Activated CD4-positive, alpha-beta T cell treated with anti-CD3 and anti-CD28 coated beads, Interleukin-2, amount 50 U/mL, for 16 hours (primary cell): ENCODE results near the gene TRAPPC12.

Source experiments
- DNase-seq: peaks from one replicate; pipeline ENCODE4 v3.0.0-alpha.2; 2020

TRAPPC12 gene

GRCh38 chr2:3516831-3517230, 137.3 kb downstream of the TRAPPC12 start:
- no peak for DNase-seq

DNA sequence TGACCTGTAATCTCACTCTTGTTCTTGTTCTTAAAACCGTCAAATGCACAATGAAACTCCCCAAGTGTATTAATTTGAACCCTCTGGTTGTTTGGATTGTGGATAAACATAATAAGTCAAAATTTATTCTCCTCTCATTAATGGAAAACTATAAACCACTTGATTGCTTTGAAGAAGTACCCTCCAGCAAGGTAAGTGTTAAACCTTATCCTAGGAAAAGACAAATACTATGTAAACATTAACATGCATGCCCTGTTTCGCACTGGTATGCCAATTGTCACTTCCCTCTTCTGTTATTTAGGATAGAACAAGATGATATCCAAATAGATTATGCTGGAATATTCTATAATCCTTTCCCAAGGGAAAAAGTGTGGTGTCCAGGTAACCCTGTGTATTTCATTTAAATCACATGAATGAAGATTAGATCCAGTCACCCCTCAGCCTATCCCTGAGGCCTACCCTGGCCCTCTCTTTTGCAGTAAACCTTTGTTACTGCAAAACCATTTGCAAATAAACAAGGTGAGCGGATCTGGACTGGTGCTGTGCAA, 138.5 kb downstream of the TRAPPC12 start:
- DNase-seq: no peak

DNA sequence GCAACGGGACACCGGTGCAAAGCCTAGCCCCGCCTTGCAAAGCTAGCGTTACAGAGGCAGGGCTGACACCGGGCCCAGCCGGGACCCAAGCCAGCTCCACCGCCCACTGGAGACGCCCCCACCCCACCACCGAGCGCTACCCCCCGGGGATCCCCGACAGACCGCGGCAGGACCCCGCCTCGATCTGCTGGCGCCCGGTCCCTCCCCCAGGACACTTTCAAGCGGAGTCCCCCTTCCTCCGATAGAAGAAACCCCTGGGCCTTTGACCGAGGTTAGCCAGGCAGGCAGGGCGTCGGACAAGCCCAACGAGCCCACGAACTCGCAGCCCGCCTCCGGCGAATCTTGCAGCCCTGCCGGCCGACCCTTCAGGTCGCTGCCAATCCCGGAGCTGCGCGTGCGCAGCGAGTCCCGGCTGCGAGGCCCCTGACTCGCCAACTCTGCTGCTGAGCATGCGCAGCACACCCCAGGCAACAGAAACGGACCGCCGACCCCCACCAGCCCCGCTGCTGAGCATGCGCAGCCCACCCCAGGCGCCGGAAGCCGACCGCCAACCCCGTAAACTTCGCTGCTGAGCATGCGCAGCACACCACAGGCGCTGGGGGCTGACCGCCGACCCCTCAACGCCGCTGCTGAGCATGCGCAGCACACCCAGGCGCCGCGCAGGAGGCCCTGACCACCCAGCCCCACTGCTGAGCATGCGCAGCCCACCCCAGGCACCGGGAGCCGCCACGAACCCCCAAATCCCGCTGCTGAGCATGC, 139.2 kb downstream of the TRAPPC12 start:
- peak; percentile 99 for DNase-seq

DNA sequence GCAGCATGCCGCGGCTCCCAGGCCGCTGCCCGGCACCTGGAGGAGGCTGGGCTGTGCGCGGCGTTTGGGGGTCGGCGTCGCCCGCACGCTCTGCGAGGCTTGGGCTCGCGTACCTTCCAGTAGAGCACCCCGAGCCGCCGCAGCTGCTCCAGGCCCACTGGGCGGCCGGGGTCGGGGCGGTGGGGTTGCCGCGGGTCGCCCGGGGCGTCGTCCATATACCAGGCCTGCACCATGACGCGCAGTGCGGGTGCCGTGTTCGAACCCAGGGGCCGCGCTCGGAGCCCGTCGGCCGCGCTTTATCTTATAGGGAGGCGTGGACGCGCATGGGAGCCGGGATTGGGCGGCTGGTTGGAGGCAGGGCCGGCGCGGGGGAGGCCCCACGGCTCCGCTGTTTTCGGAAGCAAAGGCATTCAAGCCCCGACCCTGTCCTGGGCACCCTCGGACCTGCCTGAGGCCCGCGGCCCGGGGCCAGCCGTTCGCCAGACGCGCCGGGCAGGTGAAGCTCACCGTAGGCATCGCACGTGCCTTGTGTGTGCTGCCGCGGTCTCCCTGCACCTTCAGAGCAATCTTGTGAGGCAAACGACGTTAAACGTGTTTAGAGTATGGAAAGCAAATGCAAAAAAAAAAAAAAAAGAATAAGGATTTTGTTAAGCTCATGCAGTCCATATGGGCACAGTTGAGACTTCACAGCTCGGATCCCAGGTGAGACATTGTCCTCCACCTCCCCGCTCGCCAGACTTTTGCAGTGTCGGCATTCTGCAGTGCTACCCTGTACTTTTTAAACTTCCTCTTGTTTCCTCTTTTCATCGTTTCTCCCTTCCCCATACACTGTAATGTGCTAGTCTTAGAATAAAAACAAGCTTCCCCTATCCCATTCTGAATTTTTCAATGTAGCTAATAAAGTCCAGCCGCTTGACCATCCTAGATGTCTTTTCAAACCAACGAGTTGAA, 140.0 kb downstream of the TRAPPC12 start, which contains the start of gene ADI1:
ADI1 (minus strand) TSS at position 277 of the 951 bp plus-strand sequence; CDS start at position 233, 44 bp downstream.
- peak; percentile 85 for DNase-seq

DNA sequence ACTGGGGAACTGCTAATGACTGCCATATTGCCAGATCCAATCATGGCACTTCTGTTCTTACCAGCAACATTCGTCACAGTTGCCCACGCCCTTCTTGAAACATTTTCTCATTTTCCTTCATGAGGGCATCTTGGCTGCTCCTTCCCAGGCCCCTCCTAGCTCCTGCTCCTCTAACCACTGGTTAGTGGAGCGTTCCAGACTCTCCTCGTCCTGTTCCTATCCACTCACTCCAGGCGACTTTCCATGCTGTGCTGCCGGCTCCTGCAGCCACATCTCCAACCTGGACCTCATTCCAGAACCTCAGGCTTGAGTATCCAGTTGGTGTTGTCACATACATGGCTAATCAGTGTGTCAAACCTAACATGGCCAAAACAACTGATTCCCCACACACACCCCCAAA, 141.1 kb downstream of the TRAPPC12 start:
- no peak for DNase-seq

DNA sequence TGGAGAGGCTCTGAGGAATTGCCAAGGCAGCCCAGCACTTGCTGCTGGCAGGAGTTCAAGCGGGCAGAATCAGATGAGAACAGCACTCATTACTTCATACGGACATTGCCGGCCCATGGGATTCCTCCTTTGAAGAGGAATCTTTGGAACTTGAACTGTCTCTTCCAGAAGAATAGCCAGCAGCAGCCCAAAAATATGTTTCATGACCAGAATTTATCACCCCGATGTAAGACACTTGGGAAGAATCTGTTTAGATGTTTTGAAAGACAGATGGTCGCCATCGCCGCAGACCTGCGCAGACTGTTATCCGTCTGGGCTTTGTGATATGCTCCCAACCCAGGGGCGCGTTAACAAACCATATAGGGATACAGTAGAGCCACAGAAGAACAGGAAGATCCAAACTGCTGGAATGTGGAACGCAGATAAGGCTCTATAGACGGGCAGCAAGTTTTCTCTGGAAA, 143.5 kb downstream of the TRAPPC12 start:
- DNase-seq: no peak

- DNase-seq: no peak
These were observed 144.1 kb downstream of the TRAPPC12 start for GRCh38 chr2:3523551-3524041.

GRCh38 chr2:3526871-3527270, 147.4 kb downstream of the TRAPPC12 start:
- DNase-seq: no peak

DNA sequence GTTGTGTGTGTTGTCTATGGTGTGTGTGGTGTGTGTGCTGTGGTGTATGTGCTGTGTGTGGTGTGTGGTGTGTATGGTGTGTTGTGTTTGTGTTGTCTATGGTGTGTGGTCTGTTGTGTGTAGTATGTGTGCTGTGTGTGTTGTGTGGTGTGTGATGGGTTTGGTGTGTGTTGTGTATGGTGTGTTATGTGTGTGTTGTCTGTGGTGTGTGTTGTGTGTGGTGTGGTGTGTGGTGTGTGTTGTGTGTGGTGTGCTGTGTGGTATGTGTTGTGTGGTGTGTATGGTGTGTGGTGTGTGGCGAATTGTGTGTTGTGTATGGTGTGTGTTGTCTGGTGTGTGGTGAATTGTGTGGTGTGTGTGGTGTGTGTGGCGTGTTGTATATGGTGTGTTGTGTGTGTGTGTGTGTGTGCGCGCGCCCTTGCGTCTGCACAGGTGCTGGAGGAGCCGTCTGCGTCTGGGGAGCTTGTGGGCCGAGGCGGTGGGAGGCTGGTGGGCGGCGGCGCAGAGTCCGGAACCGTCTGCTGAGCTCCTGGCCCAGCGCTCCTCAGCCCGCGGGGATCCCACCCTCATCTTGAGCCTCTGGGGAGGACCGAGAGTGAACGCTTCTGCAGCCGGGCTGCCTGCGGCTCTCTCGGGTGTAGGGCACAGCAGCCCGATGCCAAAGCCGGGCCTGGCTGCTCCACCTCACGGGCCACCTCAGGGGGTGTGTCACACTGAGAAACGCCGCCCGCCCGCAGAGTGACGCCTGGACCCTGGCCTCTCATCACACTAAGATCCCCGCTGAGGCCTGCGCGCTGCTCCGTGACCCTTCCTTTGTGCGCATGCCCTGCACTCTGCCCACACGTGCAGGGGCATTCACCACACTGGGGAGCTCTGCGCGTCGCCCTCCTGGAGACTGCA, 148.6 kb downstream of the TRAPPC12 start:
- no peak for DNase-seq
